ENCODE results near the gene TNFRSF25.

Gene TNFRSF25

GRCh38 chr1:6414443-6414844, 51.5 kb downstream of the TNFRSF25 start:
- DNase-seq: peak; percentile 69

- DNase-seq: no peak
Measured at GRCh38 chr1:6412896-6413295, 53.1 kb downstream of the TNFRSF25 start.

All from NCI-H226 (cell line).